MCF 10A (cell line): Measurements from ENCODE around the gene HTR6. TPM values are rescaled to one million over a fixed set of nuclear protein-coding genes. Genes with fewer than 3 reads are reported as not detected.

Experiments used
- BruUV-seq: library from RNA; stranded (reverse); fragments of 400-500 nt; replicated peaks from 2 replicates; lab custom pipeline; 2021; lab: Mats Ljungman, UMichigan
- CTCF ChIA-PET: fragments of 300-600 bp; sonication (Branson Sonifier 250); formaldehyde crosslinking; extraction: SDS; loops from one replicate; lab custom pipeline; 2021; ENCODE audit warnings: antibody characterized with exemption, inconsistent platforms; lab: Yijun Ruan, JAX
- POLR2A ChIA-PET: fragments of 300-600, 350-650 bp; sonication (Branson Sonifier 250); formaldehyde crosslinking; extraction: SDS; loops from one replicate; lab custom pipeline; 2020; ENCODE audit warnings: antibody characterized with exemption, inconsistent platforms; lab: Yijun Ruan, JAX
- DNase-seq: peaks from one replicate; pipeline ENCODE4 v3.0.0-alpha.2; 2018; ENCODE audit not compliant: unreplicated experiment
- H3K27ac Mint-ChIP-seq: one replicate; pipeline ENCODE4 v1.8.0; 2022; ENCODE audit warnings: mild to moderate bottlenecking, low read depth, mixed read lengths; ENCODE audit not compliant: unreplicated experiment
- H3K27me3 Mint-ChIP-seq: one replicate; pipeline ENCODE4 v1.8.0; 2022; ENCODE audit warnings: mixed read lengths; ENCODE audit not compliant: insufficient read depth, unreplicated experiment
- H3K36me3 Mint-ChIP-seq: one replicate; pipeline ENCODE4 v1.8.0; 2022; ENCODE audit warnings: mild to moderate bottlenecking, moderate library complexity, mixed read lengths; ENCODE audit not compliant: insufficient read depth, unreplicated experiment
- H3K4me1 Mint-ChIP-seq: one replicate; pipeline ENCODE4 v1.8.0; 2022; ENCODE audit warnings: mixed read lengths; ENCODE audit not compliant: insufficient read depth, unreplicated experiment
- H3K4me3 Mint-ChIP-seq: one replicate; pipeline ENCODE4 v1.8.0; 2022; ENCODE audit warnings: mild to moderate bottlenecking, moderate library complexity, mixed read lengths; ENCODE audit not compliant: unreplicated experiment
- H3K9me3 Mint-ChIP-seq: one replicate; pipeline ENCODE4 v1.8.0; 2022; ENCODE audit warnings: mixed read lengths; ENCODE audit not compliant: unreplicated experiment
- CTCF ChIP-seq: fragments of 200-600 bp; IDR thresholded peaks from one replicate; pipeline ENCODE4 v1.8.0; 2022; ENCODE audit warnings: antibody characterized with exemption, mild to moderate bottlenecking; ENCODE audit not compliant: unreplicated experiment
- intact Hi-C: fragments of 100-400 bp; cut with micrococcal nuclease; formaldehyde crosslinking; loops from 2 replicates; pipeline ENCODE4 v1.14.1; 2022
- total RNA-seq: library from RNA; stranded (reverse); gene quantifications from 2 replicates; pipeline ENCODE4 v1.2.3, GENCODE V29; 2022

HTR6 gene
- total RNA-seq, 1 experiment from 2014 or later, result not detected

- H3K36me3 Mint-ChIP-seq, result peaks cover 35% of the 10 kb centered on the region
- intact Hi-C loops, result no loop called here
- no peak for TF ChIP-seq CTCF
- H3K27me3 Mint-ChIP-seq, result no peaks in the 10 kb centered on the region
- peaks cover 62% of the 10 kb centered on the region for H3K4me1 Mint-ChIP-seq
- no peak for DNase-seq
- peak overlapping the region; percentile 75 for H3K27ac Mint-ChIP-seq
- BruUV-seq, result no TSS peak
- no peaks in the 10 kb centered on the region for H3K9me3 Mint-ChIP-seq
- ChIA-PET POLR2A (interaction anchor here (0.9 to 3.3 kb wide), 4 partner anchors 17 to 29 kb away, joined by 3 to 18 read pairs (median 12); a partner anchor contains a TSS), CTCF (interaction anchor here (0.6 to 2.4 kb wide), 3 partner anchors 13 to 37 kb away, joined by 3 to 7 read pairs (median 3); no protein-coding TSS in a partner anchor)
- H3K4me3 Mint-ChIP-seq, result no peak overlapping the region
Measured at GRCh38 chr1:19617376-19617775, 47.3 kb upstream of the HTR6 start.

GRCh38 chr1:19618428-19618827, 46.2 kb upstream of the HTR6 start:
- peak overlapping the region; percentile 22 for H3K27ac Mint-ChIP-seq
- no peaks in the 10 kb centered on the region for H3K9me3 Mint-ChIP-seq
- no peak overlapping the region for H3K4me3 Mint-ChIP-seq
- peaks cover 62% of the 10 kb centered on the region for H3K4me1 Mint-ChIP-seq
- TF ChIP-seq CTCF, result no peak
- intact Hi-C loops, result no loop called here
- DNase-seq, result no peak
- ChIA-PET POLR2A (interaction anchor here (1.0 to 3.5 kb wide), 9 partner anchors 10 to 181 kb away, joined by 3 to 24 read pairs (median 9); a partner anchor contains a TSS), CTCF (interaction anchor here (2.4 kb wide), 1 partner anchor 22 kb away, joined by 7 read pairs; no protein-coding TSS in a partner anchor)
- BruUV-seq, result no TSS peak
- no peaks in the 10 kb centered on the region for H3K27me3 Mint-ChIP-seq
- H3K36me3 Mint-ChIP-seq, result peaks cover 34% of the 10 kb centered on the region

GRCh38 chr1:19619697-19620384, 44.8 kb upstream of the HTR6 start:
- DNase-seq, result no peak
- Mint-ChIP-seq H3K9me3 (no peaks in the 10 kb centered on the region), H3K27me3 (no peaks in the 10 kb centered on the region), H3K27ac (peak overlapping the region; percentile 49), H3K4me1 (peaks cover 58% of the 10 kb centered on the region), H3K36me3 (peaks cover 43% of the 10 kb centered on the region), H3K4me3 (no peak overlapping the region)
- CTCF ChIA-PET, result interaction anchor here (0.5 to 1.8 kb wide), 4 partner anchors 28 to 1756 kb away, joined by 3 to 4 read pairs (median 3); no protein-coding TSS in a partner anchor
- POLR2A ChIA-PET, result interaction anchor here (0.9 to 3.5 kb wide), 11 partner anchors 11 to 182 kb away, joined by 3 to 24 read pairs (median 4); a partner anchor contains a TSS
- intact Hi-C loops, result no loop called here
- BruUV-seq, result no TSS peak
- no peak for TF ChIP-seq CTCF

GRCh38 chr1:19620786-19621185, 43.9 kb upstream of the HTR6 start:
- intact Hi-C loops, result no loop called here
- no peaks in the 10 kb centered on the region for H3K9me3 Mint-ChIP-seq
- peak overlapping the region; percentile 49 for H3K27ac Mint-ChIP-seq
- H3K27me3 Mint-ChIP-seq, result no peaks in the 10 kb centered on the region
- CTCF ChIA-PET, result interaction anchor here (1.1 to 1.8 kb wide), 2 partner anchors 29 to 180 kb away, joined by 3 to 4 read pairs; no protein-coding TSS in a partner anchor
- no peak overlapping the region for H3K4me3 Mint-ChIP-seq
- no peak for TF ChIP-seq CTCF
- no TSS peak for BruUV-seq
- DNase-seq, result no peak
- peaks cover 44% of the 10 kb centered on the region for H3K36me3 Mint-ChIP-seq
- peaks cover 50% of the 10 kb centered on the region for H3K4me1 Mint-ChIP-seq
- POLR2A ChIA-PET, result interaction anchor here (0.7 to 3.5 kb wide), 8 partner anchors 11 to 25 kb away, joined by 3 to 24 read pairs (median 4); a partner anchor contains a TSS
